Central memory CD8-positive, alpha-beta T cell (primary cell): ENCODE measurements around the gene RNF112.

Experiments
- ATAC-seq: fragments of 150-1000 bp; cut with Tn5 transposase; replicated peaks from 2 replicates; pipeline ENCODE4 v1.10.0; 2022; ENCODE audit warnings: mild to moderate bottlenecking, moderate FRiP score, moderate number of reproducible peaks; ENCODE audit not compliant: poor library complexity, severe bottlenecking; ENCODE audit errors: extremely low read depth
- DNase-seq, 2 donors: peaks; one replicate each; pipeline ENCODE4 v3.0.0; 2021; ENCODE audit warnings: low spot score in 2 of 2
- H3K27ac Mint-ChIP-seq: one replicate; pipeline ENCODE4 v1.8.0; 2022; ENCODE audit warnings: low read depth, mild to moderate bottlenecking, moderate library complexity, mixed read lengths
- H3K27me3 Mint-ChIP-seq: one replicate; pipeline ENCODE4 v1.8.0; 2022; ENCODE audit warnings: mixed read lengths
- H3K36me3 Mint-ChIP-seq: one replicate; pipeline ENCODE4 v1.8.0; 2022; ENCODE audit warnings: mild to moderate bottlenecking, moderate library complexity, mixed read lengths; ENCODE audit not compliant: insufficient read depth
- H3K4me1 Mint-ChIP-seq: one replicate; pipeline ENCODE4 v1.8.0; 2022; ENCODE audit warnings: mixed read lengths
- H3K4me3 Mint-ChIP-seq: one replicate; pipeline ENCODE4 v1.8.0; 2022; ENCODE audit warnings: mild to moderate bottlenecking, moderate library complexity, mixed read lengths
- H3K9me3 Mint-ChIP-seq: one replicate; pipeline ENCODE4 v1.8.0; 2022; ENCODE audit warnings: mixed read lengths

Gene RNF112, protein sequence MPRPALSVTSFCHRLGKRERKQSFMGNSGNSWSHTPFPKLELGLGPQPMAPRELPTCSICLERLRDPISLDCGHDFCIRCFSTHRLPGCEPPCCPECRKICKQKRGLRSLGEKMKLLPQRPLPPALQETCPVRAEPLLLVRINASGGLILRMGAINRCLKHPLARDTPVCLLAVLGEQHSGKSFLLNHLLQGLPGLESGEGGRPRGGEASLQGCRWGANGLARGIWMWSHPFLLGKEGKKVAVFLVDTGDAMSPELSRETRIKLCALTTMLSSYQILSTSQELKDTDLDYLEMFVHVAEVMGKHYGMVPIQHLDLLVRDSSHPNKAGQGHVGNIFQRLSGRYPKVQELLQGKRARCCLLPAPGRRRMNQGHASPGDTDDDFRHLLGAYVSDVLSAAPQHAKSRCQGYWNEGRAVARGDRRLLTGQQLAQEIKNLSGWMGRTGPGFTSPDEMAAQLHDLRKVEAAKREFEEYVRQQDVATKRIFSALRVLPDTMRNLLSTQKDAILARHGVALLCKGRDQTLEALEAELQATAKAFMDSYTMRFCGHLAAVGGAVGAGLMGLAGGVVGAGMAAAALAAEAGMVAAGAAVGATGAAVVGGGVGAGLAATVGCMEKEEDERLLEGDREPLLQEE

DNA sequence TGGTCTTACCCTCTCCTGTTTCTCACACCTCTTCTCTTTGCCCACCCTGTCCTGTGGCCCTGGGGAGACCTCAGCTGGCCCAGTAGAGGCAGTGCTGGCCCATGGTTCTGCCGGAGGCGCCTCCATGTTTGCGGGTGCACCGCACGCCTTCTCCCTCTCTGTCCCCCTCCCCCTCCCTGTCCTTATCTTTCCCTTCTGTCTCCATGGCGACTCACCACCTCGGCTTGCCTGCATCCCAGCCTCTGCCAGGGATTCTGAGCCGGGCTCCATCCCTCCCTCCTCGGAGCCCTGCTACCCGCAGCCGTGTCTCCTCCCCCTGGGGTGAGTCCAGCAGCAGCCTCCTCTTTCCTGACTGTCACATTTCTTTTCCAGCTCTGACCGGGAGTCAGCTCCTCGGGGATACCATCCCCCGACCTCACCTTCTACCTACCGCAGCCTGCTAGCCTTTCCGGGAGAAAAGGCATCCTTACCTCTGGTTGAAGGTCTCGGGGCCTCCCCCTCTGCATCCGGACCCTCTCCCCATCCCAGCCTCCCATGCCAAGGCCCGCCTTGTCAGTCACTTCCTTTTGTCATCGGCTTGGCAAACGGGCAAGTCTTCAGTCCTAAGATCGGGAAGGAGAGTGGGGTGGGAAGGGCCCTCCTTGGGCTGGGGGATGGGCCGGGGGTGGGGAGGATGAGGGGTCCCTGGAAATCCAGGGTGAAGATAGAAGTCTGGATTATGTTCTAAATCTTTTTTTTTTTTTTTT lies at the start of gene RNF112:
Gene RNF112, plus strand, starts transcription at position 358 of the 746 bp plus-strand sequence. Its CDS starts 177 bp downstream, at position 535.
- Mint-ChIP-seq H3K9me3 (no peaks in the 10 kb centered on the region), H3K4me3 (no peak within 1 kb of the TSS), H3K4me1 (no peaks in the 10 kb centered on the region), H3K27me3 (peaks cover 11% of the 10 kb centered on the region), H3K36me3 (no peaks in the 10 kb centered on the region), H3K27ac (no peak within 1 kb of the TSS)
- no peak for DNase-seq
- no peak for ATAC-seq

DNA sequence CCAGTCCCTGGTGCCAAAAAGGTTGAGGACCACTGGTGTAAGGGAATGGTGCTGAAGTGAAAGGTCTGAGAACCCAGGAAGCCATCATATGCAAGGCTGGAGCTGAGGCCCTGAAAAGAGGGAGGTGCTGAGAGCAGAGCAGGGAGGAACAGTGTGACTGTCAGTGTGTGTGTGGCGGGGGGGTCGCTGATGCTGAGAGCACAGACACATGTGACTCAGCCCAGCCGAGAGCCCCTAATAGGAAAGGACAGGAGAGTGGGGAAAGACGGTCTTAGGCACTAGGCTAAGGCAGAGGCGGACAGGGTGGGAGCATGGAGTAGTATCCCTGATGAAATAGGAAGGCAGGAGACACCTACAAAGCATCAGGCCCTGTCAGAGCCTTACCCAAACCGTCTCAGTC lies 49.7 kb upstream of the RNF112 start:
- no peak for DNase-seq
- peak overlapping the region; percentile 74 for H3K4me3 Mint-ChIP-seq
- peaks cover 12% of the 10 kb centered on the region for H3K36me3 Mint-ChIP-seq
- ATAC-seq = no peak
- H3K4me1 Mint-ChIP-seq = peaks cover 10% of the 10 kb centered on the region
- peak overlapping the region; percentile 76 for H3K27ac Mint-ChIP-seq
- H3K9me3 Mint-ChIP-seq = no peaks in the 10 kb centered on the region
- peaks cover 22% of the 10 kb centered on the region for H3K27me3 Mint-ChIP-seq

DNA sequence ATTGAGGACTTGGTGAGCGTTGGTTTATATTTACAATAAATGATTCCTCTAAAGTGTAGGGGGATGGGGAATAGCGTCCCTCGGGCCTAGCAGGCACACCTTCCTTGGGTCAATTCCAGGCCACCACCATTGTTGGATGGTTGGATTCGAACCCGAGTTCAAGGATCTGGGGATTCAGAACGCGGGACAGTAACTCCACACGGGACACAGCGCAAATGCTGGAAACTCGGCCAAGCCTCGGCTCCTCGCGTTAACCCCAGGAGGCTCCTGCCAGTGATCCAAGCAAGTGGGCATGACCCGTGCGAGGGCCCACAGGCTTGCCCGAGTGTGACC lies 49.1 kb upstream of the RNF112 start:
- H3K4me3 Mint-ChIP-seq = peak overlapping the region; percentile 74
- peaks cover 12% of the 10 kb centered on the region for H3K36me3 Mint-ChIP-seq
- no peaks in the 10 kb centered on the region for H3K9me3 Mint-ChIP-seq
- H3K4me1 Mint-ChIP-seq = peaks cover 10% of the 10 kb centered on the region
- no peak for DNase-seq
- H3K27ac Mint-ChIP-seq = peak overlapping the region; percentile 79
- peaks cover 22% of the 10 kb centered on the region for H3K27me3 Mint-ChIP-seq
- no peak for ATAC-seq

DNA sequence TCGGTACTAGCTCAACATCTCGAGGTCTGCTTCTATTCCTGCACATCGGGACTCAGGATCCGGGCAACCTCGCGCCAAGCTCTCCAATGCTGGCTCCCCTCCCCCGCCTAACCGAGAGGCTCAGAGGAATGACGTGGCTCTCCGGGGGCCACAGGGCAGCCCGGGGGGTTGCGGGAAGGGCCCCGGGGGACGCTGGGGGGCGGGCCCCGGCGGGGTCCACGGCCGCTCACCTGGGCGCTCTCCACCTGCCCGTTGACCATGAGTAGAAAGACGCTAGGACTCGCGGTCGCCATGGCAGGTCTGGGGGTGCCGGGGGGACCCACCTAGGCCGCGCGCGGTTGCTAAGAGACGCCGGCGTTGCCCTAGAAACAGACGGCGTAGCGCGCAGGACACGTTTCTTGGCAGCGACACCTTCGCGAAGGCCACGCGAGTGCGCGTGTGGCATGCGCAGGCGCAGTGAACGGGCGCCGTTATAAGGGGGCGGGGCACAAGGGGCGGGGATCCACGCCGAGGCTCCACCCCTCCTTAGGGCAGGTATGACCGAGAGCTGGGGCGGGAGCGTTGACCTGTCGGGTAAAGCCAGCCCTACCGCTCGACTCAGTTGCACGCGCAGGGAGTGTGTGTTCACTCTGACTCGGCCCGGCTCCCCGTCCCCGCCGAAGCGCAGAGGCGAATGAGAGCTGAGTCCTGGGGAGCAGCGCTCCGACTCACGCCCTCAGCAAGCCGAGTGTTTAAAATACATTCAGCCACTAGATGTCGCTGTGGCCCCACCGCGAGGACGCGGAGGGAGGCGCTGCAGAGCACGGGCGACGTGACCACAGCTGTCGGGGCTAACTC lies 48.5 kb upstream of the RNF112 start, which contains the start of gene B9D1:
Gene B9D1, minus strand, starts transcription at position 447 of the 837 bp plus-strand sequence. Its CDS starts 154 bp downstream, at position 293.
- peak within 1 kb of the TSS; percentile 74 for H3K4me3 Mint-ChIP-seq
- no peaks in the 10 kb centered on the region for H3K9me3 Mint-ChIP-seq
- DNase-seq (peak; percentile 90 to 91), ATAC-seq (peak; percentile 85)
- H3K36me3 Mint-ChIP-seq = peaks cover 10% of the 10 kb centered on the region
- peaks cover 22% of the 10 kb centered on the region for H3K27me3 Mint-ChIP-seq
- peaks cover 10% of the 10 kb centered on the region for H3K4me1 Mint-ChIP-seq
- H3K27ac Mint-ChIP-seq = peak within 1 kb of the TSS; percentile 79

DNA sequence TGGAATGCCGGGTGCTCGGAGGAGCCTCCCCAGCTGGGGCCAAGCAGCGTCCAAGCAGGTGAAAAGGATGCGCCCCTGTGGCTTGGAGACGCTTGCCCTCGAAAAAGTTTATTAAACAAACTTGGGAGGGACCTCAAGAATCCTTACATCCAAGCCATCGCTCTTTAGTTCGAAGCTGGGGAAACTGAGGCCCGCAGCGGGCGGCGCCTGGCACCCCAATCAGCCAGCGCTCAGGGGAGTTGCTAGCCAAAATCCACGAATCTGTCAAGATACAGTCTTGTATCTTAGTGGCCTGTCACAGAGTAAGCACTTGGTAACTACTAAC lies 48.0 kb upstream of the RNF112 start:
- Mint-ChIP-seq H3K9me3 (no peaks in the 10 kb centered on the region), H3K4me3 (peak overlapping the region; percentile 74), H3K4me1 (peaks cover 10% of the 10 kb centered on the region), H3K36me3 (peaks cover 9% of the 10 kb centered on the region), H3K27me3 (peaks cover 19% of the 10 kb centered on the region), H3K27ac (peak overlapping the region; percentile 79)
- DNase-seq = no peak
- ATAC-seq = no peak

DNA sequence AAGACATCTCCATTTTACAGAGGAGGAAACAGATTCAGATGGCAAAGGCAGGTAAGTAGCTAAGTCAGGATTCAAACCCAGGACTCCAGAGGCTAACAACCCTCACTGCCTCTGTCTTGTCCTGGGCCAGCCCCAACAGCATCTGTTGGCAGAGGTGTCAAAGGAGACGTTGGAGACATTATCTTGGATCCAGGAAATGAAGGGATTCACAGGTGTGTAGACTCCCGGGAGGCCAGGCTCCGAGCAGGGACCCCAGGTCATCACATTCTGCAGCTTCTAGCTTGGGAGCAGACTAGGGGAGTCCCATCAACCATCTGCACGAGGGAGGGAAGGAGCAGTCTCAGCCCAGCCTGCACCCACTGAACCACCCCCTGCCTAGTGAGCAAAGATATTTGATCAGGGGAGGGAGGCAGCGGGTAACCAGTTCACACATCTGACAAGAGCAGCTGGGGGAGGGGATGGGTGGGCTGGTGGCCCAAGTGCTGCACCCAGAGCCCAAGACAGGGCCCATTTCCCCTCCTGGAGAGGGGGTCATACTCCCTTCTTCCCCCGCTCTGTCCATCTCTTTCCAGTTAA lies 47.5 kb upstream of the RNF112 start:
- Mint-ChIP-seq H3K9me3 (no peaks in the 10 kb centered on the region), H3K27ac (no peak overlapping the region), H3K27me3 (peaks cover 14% of the 10 kb centered on the region), H3K4me3 (no peak overlapping the region), H3K36me3 (peaks cover 9% of the 10 kb centered on the region), H3K4me1 (peaks cover 13% of the 10 kb centered on the region)
- DNase-seq (no peak), ATAC-seq (no peak)

DNA sequence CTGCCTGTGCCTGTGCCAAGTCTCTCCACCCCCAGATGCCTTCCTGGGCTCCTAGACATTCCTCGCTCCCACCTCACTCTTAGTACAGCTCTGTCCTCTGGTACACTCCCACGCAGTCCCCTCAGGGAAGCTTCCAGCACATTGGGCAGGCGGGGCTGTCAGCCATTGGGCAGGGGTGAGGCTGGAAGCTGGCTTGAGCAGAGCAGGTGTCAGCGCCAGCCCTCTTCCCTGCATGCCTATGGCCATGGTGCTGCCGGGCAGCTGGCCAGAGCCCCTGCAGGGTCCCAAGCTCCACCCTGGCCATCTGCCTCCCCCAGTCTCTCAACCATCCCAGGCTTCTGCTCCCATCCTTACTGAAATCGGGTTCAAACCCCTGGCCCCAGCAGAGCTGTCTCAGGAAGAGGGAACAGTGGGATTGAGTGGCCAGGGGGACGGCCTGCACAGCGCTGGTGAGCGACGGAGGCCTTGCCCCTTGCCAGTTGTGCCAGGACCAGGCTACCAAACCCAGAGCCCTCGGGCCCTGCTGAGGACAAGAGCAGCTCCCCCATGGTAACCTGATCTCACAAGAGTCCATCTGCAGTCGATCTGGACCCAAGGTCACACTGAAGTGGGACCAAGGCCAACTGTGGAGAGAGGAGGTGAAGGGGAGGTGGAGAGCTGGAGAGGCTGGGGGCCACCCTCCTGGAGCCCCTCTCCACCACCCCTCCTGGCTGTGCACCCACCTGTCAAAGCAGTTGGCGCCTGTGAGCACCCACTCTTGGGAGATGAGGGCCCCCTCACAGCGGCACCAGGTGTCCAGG lies 46.1 kb upstream of the RNF112 start:
- Mint-ChIP-seq H3K36me3 (peaks cover 9% of the 10 kb centered on the region), H3K27ac (no peak overlapping the region)
- ATAC-seq = no peak

DNA sequence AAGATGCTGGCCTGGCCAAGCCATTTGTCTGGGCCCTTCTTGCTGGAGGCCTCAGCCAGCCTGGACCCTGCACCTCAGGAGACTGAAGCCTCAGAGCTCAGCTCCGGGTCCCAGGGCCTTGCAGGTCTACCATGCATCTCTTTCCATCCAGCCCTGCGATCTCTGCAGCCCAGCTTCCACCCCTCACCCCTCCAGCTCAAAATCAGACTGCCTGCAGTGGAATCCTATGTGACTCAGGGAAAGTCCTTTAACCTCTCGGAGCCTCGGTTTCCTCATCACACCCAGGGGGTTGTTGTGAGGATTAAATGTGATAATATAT lies 45.6 kb upstream of the RNF112 start:
- DNase-seq (no peak), ATAC-seq (no peak)
- Mint-ChIP-seq H3K9me3 (no peaks in the 10 kb centered on the region), H3K36me3 (peaks cover 9% of the 10 kb centered on the region), H3K27ac (no peak overlapping the region), H3K27me3 (no peaks in the 10 kb centered on the region), H3K4me3 (no peak overlapping the region), H3K4me1 (peaks cover 32% of the 10 kb centered on the region)

More for the DNA sequence above, 46.1 kb upstream of the RNF112 start:
- H3K4me3 Mint-ChIP-seq = no peak overlapping the region
- H3K4me1 Mint-ChIP-seq = peaks cover 27% of the 10 kb centered on the region
- no peak for DNase-seq
- H3K9me3 Mint-ChIP-seq = no peaks in the 10 kb centered on the region
- peaks cover under 1% of the 10 kb centered on the region for H3K27me3 Mint-ChIP-seq

DNA sequence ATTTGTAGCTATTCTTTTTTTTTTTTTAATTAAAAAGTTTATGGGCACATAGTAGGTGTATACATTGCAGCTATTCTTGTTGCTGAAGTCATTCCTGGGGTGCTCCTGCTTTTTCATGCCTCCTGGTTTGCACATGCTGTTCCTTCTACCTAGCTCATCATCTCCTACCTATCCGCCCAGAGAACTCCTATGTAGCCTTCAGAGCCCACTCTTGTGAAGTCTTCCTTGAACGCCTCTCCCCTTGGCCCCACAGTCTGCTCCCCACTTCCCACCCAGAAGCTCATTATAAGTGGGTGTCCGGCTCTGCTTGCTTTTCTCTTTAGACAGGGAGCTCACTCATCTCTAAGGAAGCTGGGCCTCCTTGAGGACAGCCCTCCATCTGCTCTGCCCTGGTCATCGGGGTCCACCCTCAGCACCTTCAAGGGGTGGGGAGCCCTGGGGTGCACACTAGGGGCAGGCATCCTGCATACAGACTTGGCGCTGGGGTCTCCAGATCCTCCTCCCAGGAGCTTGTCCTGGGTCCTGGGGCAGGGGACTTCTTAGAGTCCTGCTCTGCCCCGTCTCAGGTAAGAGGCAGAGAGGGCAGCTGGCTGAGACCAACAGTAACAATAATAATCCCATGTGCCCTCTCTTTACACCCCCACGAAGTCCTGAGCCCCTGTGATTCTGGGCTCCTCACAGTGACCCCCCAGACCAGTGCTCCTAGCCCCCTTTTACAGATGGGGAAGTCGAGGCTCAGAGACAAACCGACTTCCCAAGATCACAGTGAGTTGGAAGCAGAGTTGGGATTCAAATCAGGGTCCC lies 45.0 kb upstream of the RNF112 start:
- Mint-ChIP-seq H3K36me3 (peaks cover 9% of the 10 kb centered on the region), H3K27ac (no peak overlapping the region), H3K4me1 (peaks cover 37% of the 10 kb centered on the region), H3K9me3 (no peaks in the 10 kb centered on the region), H3K27me3 (no peaks in the 10 kb centered on the region), H3K4me3 (no peak overlapping the region)
- ATAC-seq (no peak), DNase-seq (no peak)

DNA sequence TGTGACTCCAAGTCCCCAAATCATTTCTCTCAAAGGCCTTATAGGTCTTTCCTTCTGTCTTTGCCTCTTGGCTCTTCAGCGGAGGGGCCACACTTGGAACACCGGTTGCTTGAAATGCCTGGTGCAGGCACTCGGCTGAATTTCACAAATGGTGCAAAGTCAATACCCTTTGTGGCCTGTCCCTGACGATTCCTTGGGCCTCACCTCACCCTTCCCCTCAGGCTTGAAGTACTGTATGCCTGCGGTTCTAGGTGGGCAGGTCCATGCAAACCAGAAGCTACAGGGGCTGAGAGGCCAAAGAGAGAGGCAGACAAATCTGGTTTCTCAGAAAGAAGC lies 44.4 kb upstream of the RNF112 start:
- H3K27me3 Mint-ChIP-seq = no peaks in the 10 kb centered on the region
- DNase-seq (no peak), ATAC-seq (no peak)
- H3K4me3 Mint-ChIP-seq = no peak overlapping the region
- no peak overlapping the region for H3K27ac Mint-ChIP-seq
- H3K36me3 Mint-ChIP-seq = peaks cover 8% of the 10 kb centered on the region
- no peaks in the 10 kb centered on the region for H3K9me3 Mint-ChIP-seq
- H3K4me1 Mint-ChIP-seq = peaks cover 37% of the 10 kb centered on the region

DNA sequence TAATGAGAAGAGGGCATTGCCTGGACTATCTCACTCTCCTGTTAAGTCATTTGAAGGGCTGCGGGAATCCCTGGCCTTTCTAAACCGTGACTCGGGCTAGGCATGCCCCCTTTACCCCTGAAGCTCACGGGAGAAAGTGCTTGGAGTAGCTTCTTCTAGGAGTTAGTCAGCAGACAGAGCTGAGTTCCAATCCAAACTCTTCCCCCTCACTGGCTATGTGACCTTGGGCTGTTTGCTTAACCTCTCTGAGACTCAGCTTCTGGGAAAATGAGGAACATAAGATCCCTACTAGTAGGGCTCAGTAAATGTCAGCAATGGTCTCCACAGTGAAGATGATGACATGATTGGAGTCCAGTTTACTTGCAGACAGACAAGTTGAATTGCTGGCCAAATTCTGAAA lies 42.8 kb upstream of the RNF112 start:
- H3K27me3 Mint-ChIP-seq = no peaks in the 10 kb centered on the region
- no peaks in the 10 kb centered on the region for H3K9me3 Mint-ChIP-seq
- peaks cover 2% of the 10 kb centered on the region for H3K36me3 Mint-ChIP-seq
- H3K4me1 Mint-ChIP-seq = peaks cover 43% of the 10 kb centered on the region
- H3K27ac Mint-ChIP-seq = peak overlapping the region; percentile 75
- ATAC-seq = no peak
- peak overlapping the region; percentile 78 for H3K4me3 Mint-ChIP-seq
- no peak for DNase-seq
